GM19372 (cell line): ENCODE measurements around the gene AGBL1.

Experiments used
- ATAC-seq: cut with Tn5 transposase; IDR thresholded peaks from one replicate; pipeline ENCODE4 v1.9.1; 2021; ENCODE audit warnings: mild to moderate bottlenecking, low read depth, moderate library complexity; ENCODE audit not compliant: unreplicated experiment

AGBL1 gene

DNA sequence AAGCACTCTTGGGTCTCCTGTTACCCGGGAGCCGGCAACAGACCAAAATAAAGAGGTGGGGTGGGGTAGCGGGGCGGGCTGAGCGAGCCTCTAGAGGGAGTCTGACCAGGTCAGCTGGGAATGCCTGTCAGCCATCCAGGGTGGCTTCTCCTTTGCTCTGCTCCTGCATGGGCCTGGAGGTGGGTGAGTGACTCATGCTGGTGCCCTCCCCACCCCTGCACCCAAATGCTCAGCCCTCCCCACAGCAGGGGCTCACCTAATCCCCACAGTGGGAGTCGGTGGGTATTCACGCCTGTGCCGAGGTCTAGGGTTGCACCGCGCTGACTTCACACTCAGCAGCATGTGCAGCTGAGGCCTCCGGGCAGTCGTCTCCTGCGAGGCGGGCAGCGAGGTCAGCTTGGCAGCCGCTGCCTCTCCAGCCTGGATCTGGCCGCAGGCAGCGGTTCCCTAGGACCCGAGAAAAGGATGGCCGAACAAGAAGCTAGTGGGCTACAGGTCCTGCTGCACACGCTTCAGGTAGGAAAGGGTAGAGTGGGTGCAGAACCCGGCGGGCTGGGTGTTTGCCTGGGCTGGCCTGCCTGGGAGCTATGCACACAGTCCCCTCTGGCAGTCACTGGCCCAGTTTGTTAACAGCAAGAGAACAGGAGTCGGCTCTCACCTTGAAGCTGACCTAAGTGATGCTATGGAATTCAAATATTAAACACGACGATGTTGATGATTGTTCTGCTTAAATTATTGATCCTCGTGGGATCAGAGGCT is at the start of gene AGBL1:
AGBL1 (plus strand) TSS at position 364 of the 759 bp plus-strand sequence.
- ATAC-seq = no peak

DNA sequence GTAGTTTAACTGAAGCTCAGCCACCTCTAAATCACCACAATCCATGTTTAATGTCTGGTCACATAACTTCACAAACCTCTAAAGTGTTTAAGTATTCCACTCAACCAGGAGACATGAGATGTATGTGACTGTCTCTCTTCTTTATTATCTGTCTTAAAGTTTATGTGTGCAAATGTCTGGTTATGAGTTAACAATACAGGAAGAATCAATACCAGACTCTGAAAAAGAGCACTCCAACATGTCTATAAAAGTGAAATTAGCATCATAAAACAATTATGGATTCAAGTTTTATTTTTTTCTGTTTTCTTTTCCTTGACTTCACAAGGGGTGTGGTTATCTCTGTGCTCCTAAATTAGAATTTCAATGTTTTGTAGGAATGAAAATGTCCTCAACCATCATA is 44.8 kb upstream of the AGBL1 start:
- ATAC-seq = no peak

DNA sequence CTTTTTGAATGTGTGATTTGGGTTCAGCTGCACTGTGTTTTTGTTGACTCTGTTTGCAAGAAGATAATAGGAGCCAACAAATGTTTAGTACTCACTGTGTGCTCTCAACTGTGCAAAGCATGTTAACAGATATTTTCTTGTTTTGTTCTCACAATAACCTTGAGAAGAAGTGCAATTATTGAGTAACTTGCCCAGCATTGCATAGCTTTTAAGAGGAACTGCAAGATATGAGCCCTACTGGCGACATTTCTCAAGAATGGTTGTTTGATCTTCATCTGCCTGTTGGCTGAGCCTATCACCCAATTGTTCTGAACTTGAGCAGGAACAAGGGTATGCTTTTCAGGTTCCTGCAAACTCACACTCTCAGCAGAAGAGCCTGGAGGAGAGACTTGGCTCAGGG is 43.4 kb upstream of the AGBL1 start:
- ATAC-seq = no peak

DNA sequence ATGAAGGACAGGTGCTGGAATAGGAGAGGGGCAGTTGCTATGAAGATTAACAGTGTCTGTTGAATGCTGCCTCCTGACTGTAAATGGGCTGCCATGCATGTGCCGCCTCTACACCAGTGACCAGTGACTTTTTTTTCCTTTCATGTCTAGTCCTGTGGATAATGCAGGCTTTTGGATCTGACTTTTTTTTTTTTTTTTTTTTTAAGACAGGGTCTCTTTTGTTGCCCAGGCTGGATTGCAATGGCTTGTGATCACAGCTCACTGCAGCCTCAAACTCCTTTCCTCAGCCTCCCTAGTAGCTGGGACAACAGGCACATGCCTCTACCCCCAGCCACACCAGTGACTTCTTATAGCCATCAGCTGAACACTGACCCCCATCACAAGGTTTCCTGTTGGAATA is 41.2 kb upstream of the AGBL1 start:
- no peak for ATAC-seq

DNA sequence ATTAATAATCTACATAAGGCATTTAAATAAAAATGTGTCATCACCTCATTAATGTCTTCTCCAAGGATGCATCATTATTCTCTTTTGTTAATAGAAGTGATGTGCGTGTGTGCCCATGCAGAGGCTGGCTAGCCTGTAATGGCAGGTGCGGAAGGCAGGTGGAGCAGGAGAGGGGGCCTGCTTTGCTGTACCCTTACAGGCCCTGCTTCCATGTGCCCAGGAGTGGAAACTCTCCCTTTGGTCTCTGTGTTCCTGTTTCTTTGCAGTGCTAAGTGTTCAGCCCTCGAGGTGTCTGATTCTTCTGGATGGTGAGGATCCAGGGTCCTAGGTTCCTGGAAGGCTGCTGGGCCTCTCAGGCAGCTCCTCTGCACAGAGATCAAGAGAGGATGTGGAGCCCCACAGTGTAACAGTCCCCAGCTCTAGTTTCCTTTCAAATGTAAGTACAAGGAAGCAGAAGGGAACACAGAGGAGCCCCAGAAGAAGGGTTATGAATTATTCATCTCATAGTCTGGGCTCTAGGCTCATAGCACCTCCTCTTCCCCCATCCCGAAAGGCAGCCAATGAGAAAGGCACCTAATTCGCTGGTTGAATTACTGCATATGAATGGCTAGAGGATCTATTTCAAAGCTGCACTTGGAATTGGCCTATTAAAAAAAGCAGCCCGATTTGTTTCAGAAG is 39.2 kb upstream of the AGBL1 start:
- no peak for ATAC-seq

DNA sequence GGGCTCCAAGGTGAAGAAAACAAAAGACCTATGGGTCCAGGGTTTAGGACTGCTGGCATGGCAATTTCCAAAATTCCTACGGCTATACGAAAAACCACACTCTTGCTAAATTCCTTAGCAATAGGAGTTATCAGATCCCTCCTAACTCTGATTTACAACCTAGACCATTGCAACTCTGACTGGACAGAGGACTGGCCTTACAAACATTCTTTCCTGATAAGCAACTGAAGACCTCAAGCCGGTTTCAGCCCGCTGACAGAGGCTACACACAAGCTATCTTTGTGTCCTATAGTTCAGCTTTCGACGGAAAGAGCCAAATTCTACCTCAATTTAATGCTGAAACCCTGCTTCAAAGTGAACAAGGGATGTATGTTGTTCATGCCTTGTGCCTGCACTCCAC is 38.3 kb upstream of the AGBL1 start:
- ATAC-seq = no peak

DNA sequence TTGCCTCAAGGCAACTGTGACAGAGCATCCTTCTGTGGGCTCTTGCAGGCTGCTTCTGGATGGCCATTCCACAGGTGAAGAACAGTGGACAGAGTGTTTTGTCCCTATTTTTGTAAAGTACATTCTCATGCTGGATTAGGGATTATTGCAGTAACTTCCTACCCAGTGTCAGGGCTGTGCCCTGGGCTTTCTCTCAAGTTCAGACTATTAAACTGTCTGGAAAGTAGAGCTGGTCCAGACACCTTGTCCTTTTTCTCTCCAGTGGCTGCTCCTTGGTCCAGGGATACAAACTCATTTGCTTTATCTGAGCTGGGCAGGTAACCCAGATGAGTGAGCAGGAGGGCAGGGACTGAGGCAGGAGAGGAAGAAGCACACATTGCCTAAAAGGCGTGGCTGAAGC is 37.4 kb upstream of the AGBL1 start:
- no peak for ATAC-seq

DNA sequence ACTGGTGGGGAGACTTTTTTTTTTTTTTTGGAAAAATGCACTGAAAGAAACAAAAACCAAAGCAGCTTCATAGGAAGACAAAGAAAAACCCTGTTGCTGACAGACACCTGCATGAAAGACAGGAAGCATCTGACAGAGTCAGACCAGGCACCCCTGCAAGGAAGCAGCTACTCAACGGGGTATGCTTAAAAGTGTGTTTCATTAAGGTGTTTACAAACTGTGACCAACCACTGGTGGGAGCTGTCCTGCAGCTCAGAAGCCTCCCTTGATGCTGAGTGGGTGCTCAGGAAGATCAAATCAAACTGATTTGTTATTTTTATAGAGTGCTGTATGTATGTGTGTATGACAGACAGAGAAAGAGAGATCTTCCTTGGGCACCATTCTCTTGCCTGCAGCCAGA is 34.7 kb upstream of the AGBL1 start:
- no peak for ATAC-seq

DNA sequence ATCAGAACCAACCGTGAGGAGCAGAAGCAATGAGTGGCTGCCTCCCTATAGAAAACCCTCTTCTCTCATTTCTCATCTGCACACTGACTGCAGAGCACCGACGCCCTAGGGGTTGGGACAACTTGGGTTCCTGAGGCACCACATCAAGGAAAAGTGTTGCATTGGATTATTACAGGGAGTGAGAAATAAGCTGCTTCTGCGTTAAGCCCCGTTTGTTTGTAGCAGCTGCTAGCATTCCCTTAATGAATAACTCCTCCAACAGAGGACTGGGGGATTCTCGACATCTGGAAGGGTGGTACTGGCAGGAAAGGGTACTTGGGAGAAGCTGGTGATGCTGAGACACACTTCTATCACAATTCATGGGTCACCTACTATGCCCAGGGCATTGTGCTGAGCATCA is 25.3 kb upstream of the AGBL1 start:
- no peak for ATAC-seq

DNA sequence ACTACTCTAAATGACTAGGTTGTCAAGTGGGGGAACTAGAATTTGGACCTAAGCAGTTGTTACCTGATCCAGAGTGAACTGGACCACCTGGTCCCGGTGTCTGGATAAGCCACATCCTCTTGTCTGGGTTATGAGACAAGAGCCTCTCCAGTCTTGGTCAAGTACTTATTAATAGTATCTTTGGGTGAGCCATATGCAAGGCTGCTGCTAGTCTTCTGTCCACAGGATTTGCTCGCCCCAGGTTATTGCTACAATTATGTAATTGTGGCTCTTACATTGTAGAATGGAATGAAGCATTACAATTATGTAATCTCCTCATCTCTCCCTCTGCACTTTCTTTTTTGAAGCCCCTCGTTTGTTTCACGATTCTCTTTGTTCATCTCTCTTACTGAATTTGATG is 24.0 kb upstream of the AGBL1 start:
- ATAC-seq = no peak

DNA sequence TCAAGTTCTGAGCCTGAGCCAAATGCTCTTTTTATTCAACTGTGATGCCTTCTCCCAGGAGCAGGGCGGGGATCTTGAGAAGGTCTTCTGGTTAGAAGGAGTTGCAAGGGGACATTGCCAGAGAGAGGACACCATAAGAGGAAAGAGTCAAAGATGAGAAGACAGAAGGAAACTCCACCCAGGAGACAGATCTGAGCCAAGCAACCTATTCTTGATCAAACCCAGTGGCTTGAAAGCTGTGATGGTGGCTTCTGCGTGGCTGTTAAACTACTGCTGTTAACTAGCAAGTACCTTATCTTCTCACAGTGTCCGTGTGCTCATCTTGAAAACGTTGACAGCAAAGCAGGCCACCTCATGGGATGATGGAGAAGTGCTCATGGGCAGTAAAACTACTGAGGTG is 19.8 kb upstream of the AGBL1 start:
- ATAC-seq = no peak

DNA sequence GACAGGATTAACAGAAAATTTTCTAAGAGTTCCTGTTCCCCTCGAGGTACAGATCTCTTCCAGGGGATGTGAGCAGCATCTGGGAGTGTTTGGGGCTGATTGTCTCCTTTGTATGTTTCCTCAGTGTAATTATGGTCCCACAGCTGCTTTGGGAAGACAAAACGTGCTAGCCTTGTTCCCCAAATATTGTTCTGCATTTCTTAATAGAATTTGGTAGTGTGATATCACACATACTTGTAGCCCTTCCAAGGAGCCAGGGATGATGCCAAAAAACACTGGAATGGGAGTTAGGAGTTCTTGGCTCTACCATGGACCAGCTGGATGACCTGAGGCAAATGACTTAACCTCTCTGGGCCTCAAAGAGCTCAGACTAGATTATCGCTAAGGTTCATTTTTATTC is 19.0 kb upstream of the AGBL1 start:
- no peak for ATAC-seq

DNA sequence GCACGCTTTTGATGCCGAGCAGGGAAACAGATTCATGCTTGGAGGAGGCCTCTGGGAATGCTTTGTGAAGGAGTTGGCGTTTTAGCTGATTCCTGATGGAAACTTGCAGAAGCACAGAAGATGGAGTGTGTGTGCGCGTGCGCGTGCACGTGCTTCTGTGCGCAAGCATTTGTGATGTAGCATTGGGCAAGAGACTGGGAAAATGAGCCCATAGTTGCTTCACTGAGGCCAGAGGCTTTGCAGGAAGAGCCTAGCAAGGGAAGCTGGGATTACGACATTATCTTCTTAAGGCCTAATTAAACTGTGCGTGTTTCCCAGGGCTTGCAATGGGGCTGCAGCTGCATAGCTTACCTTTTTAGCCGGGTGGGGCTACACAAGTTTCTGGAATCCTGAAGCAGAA is 18.1 kb upstream of the AGBL1 start:
- no peak for ATAC-seq

DNA sequence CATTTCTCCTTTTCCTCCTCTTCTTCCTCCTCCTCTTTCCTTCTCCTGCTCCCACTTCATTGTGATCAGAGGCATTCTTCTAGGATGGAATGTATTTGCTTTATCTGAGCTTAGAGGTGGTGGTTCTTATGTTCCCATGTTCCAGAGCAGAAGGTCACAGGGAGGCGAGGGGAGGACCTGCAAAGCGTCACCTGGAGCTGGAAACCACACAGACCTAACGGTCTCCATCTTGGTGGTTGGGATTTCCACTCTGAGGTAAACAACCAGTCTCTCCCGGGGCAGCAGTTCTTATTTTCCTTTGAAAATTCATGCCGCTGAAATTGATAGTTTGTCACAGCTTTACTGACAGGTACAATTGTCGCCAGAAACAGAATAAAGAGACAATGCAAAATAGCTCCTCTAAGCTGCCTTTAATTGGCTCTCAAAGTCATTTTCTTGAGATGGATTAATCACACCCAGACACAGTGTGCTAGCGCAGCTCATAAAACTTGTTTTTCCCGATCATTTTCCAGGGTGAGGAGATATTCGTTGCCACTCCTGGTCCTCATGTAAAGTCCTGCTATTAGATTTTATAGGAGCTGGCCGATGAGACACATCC is 16.9 kb upstream of the AGBL1 start:
- ATAC-seq = no peak

DNA sequence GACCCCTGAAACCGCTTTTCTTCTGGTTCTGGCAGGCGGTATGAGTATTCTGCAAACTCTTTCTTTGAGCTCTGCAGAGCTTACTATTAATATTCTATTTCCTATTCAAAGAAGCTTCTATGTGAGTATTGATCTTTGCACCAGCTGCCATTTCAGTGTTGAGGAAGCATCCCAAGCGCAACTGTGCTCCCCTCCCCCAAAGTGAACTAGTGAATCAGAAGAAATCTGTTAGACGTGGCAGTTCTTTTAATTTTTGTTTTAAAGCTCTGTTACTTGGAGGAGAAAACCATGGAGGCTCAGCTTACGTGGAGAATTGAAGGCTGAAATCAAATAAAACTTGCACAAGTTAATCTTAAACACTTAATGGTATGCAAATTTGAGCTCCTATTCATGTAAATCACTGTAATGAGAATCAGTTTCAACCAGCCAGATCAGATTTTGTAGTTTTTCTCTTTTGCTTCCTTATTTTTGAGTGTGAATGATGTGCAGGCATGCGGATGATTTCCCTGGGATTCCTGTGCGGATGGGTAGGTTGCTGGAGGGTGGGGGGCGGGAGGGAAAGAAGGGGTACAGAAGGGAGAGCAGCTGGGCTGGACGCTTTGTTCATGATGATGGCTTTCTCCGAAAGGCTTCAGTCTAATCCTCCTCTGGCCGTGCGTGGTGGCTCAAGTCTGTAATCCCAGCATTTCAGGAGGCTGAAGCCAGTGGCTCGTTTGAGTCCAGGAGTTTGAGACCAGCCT is 16.1 kb upstream of the AGBL1 start:
- no peak for ATAC-seq

DNA sequence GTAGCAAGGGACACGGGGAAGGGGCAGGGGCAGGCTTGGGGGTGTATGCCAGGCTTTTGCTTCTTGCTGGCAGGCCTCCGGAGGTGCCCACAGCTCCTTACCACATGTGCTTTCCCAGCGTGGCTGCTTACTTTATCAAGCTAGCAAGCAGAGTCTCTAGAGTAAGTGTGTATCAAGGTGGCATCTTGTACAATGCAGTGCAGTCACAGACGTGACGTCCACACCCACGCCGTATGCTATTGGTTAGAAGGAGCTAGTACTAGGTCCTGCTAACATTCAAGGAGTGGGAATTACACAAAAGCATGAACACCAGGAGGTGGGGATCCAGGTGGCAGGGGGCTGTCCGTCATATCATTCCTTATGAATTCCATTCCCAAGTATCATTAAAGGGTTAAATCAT is 15.3 kb upstream of the AGBL1 start:
- ATAC-seq = no peak

DNA sequence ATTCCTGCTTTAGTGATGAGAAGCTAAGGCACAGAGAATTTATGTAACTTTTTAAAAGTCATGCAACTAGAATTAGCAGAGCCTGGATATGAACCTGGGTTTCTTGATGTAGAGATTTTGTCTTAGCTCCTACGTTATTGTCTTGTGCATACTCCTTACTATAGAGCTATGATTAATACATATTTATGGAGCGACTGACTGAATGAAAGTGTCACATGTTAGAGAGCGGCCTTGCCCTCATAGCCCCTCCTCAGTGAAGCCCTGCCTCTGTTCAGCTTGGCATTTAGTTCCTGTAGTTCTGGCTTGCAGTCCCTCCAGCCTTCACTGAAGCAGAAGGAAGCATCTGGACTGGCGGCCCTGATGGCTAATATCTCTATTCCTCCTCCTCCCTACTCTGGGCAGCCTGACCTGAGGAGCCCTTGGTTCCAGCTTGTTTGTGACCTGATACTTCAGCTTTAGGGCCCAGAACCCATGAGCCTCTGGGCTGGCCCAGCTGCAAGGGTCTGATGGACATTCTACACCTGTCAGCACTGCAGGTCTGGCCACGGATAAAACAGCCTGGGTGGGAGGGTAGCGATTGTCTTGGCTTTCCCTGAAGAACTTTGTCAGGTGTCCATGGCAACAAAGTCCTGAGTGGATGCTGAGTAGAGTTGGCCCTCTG is 13.4 kb upstream of the AGBL1 start:
- ATAC-seq = no peak

DNA sequence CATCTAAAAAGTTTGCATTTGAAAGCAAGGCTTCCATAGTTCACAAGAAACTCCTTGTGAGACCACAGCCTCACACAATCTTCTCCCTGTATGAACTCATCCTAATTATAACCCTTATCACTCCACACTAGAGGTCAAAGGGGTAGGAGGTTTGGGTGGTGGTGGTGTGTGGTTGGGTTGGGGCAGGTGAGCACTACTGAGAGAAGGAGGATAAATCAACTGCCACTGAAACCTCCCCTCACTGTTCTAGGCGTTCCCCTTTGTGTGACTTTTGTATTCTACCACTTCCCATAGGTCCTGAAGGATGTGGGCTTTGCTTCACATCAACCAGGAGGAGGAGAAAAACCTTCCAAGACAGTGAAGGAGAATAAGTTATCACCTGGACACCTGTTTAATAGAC is 6.4 kb upstream of the AGBL1 start:
- no peak for ATAC-seq

DNA sequence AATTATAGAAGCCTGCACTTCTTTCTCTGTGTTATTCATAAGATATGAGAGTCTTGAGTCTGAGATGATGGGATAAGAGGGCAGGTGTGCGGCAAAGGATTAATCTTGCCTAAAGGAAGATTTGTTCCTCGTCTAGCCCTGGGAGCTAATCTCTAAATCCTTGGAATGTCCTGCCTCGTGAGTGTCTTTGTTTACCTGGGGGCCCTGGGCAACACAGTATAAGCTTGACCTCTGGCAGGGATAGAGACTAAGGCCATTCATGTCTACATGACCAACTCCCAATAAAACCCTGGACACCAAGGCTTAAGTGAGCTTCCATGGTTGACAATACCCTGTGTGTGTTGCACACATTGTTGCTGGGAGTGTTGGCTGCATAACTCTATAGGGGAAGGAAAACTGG is 3.2 kb upstream of the AGBL1 start:
- no peak for ATAC-seq

DNA sequence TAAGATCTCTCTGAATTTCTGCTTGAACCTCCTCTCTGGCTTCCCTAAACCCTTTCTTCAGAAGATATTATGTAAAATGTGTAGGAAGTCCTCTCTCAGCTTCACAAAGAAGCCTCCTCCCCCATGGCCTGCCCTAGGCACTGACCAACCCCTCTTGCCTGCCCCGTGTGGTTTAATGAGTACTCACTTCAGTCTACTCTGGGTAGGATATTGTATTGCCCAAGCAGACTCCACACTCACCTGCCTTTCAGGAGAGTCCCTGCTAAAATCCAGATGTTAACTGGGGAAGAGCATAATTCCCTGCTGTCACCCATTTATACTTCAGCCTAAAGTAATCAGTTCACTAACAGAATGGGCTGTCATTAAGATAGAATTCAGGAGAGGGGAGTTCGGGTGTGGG is 2.6 kb upstream of the AGBL1 start:
- no peak for ATAC-seq

DNA sequence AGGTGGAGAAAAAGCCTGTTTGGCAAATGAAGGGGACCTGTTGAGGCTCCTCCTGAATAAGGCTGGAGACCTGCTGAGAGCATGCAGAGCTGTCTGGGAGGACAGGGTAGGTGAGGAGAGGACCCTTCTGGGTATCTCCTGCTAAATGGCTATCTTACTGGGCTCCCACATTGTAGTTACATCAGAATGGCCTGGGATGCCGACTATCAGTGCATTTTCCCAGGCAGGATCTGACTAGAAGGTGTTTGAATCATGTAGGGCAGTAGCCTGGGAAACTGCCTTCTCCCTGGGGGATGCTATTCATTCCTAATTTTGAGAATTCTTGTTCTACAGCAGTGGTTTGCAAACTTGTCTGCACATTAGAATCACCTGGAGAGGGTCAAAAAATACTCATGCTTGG is 631 bp downstream of the AGBL1 start:
- ATAC-seq = no peak
